Esophagus muscularis mucosa (tissue), 4 donors: ENCODE measurements around the gene CYP3A4.
"Not testable (repeated sequence)": the region's sequence is repeated elsewhere in the genome, so short reads cannot be mapped to it uniquely, and the experiment has no call there.

Experiments used
- EP300 ChIP-seq: sonication (generic); formaldehyde crosslinking; IDR thresholded peaks from one replicate; pipeline ENCODE4 v1.6.1; 2017; ENCODE audit warnings: antibody characterized with exemption
- POLR2A ChIP-seq: fragments of 450-650 bp; IDR thresholded peaks from one replicate; pipeline ENCODE4 v1.6.1; 2017; ENCODE audit warnings: antibody characterized with exemption, moderate library complexity, mild to moderate bottlenecking, low read depth
- POLR2AphosphoS5 ChIP-seq, 2 donors: sonication (generic); formaldehyde crosslinking; IDR thresholded peaks; one replicate each; pipeline ENCODE4 v1.6.1; 2017; ENCODE audit warnings: antibody characterized with exemption in 2 of 2
- TF ChIP-seq, protein P1 (sequence below), 3 experiments: fragments of 200-600 bp in 2 of 3; fragments of 450-650 bp in 1 of 3; sonication (generic) in 2 of 3; IDR thresholded peaks; one replicate each; pipeline ENCODE4 v1.5.1; 2017 to 2019; ENCODE audit warnings: antibody characterized with exemption in 3 of 3, mild to moderate bottlenecking in 2 of 3, moderate library complexity in 1 of 3

DNA sequence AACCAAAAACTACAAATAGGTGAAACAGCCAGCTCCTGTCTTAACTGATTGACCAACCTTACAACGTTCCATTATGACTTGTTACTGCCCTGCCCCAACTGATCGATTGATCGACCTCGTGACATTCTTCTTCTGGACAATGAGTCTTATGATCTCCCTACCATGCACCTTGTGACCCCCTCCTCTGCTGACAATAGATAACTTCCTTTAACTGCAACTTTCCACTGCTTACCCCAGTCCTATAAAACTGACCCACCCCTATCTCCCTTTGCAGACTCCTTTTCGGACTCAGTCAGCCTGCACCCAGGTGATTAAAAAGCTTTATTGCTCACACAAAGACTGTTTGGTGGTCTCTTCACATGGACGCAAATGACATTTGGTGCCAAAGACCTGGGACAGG, 60.8 kb downstream of the CYP3A4 start:
- TF ChIP-seq, protein P1, sequence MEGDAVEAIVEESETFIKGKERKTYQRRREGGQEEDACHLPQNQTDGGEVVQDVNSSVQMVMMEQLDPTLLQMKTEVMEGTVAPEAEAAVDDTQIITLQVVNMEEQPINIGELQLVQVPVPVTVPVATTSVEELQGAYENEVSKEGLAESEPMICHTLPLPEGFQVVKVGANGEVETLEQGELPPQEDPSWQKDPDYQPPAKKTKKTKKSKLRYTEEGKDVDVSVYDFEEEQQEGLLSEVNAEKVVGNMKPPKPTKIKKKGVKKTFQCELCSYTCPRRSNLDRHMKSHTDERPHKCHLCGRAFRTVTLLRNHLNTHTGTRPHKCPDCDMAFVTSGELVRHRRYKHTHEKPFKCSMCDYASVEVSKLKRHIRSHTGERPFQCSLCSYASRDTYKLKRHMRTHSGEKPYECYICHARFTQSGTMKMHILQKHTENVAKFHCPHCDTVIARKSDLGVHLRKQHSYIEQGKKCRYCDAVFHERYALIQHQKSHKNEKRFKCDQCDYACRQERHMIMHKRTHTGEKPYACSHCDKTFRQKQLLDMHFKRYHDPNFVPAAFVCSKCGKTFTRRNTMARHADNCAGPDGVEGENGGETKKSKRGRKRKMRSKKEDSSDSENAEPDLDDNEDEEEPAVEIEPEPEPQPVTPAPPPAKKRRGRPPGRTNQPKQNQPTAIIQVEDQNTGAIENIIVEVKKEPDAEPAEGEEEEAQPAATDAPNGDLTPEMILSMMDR (IDR thresholded peaks at IDR 0.05) = not testable (repeated sequence)
- not testable (repeated sequence) for TF ChIP-seq POLR2A; EP300; POLR2AphosphoS5 (IDR thresholded peaks at IDR 0.05)
